Mesendoderm (in vitro differentiated cells): ENCODE results near the gene TEX29.

Source experiments
- DNase-seq: peaks from one replicate; pipeline ENCODE4 v3.0.0; 2013
- H2AK5ac ChIP-seq: 2 replicates; pipeline ENCODE4 v1.6.1; 2013; ENCODE audit warnings: low read length, inconsistent platforms
- H2BK120ac ChIP-seq: 2 replicates; pipeline ENCODE4 v1.6.1; 2013; ENCODE audit warnings: low read depth, mild to moderate bottlenecking, low read length, moderate library complexity, mixed read lengths
- H2BK15ac ChIP-seq: replicated peaks from 2 replicates; pipeline ENCODE4 v1.6.1; 2013; ENCODE audit warnings: low read depth, mild to moderate bottlenecking, moderate library complexity
- H2BK5ac ChIP-seq: 2 replicates; pipeline ENCODE4 v1.6.1; 2013; ENCODE audit warnings: low read length, inconsistent platforms
- H3K18ac ChIP-seq: 2 replicates; pipeline ENCODE4 v1.6.1; 2013; ENCODE audit warnings: mild to moderate bottlenecking, low read length, mixed read lengths
- H3K23ac ChIP-seq: one replicate; pipeline ENCODE4 v1.6.1; 2013; ENCODE audit warnings: low read length
- H3K27ac ChIP-seq: 2 replicates; pipeline ENCODE4 v1.5.1; 2013; ENCODE audit warnings: low read depth, mild to moderate bottlenecking, inconsistent platforms, low read length, moderate library complexity
- H3K27me3 ChIP-seq: 2 replicates; pipeline ENCODE4 v1.6.1; 2013; ENCODE audit warnings: low read length, control low read depth, mild to moderate bottlenecking, inconsistent platforms; ENCODE audit not compliant: insufficient read depth, poor library complexity
- H3K36me3 ChIP-seq: 2 replicates; pipeline ENCODE4 v1.6.1; 2013; ENCODE audit warnings: low read length, inconsistent platforms; ENCODE audit not compliant: control insufficient read depth, insufficient read depth
- H3K4ac ChIP-seq: one replicate; pipeline ENCODE4 v1.6.1; 2013; ENCODE audit warnings: low read depth, mild to moderate bottlenecking, low read length, moderate library complexity
- H3K4me1 ChIP-seq: 2 replicates; pipeline ENCODE4 v1.6.1; 2013; ENCODE audit warnings: low read depth, low read length, inconsistent platforms; ENCODE audit not compliant: control insufficient read depth
- H3K4me2 ChIP-seq: 2 replicates; pipeline ENCODE4 v1.6.1; 2013; ENCODE audit warnings: low read length
- H3K4me3 ChIP-seq: 2 replicates; pipeline ENCODE4 v1.5.1; 2013; ENCODE audit warnings: mild to moderate bottlenecking, low read length
- H3K56ac ChIP-seq: one replicate; pipeline ENCODE4 v1.6.1; 2013; ENCODE audit warnings: low read length
- H3K79me1 ChIP-seq: 2 replicates; pipeline ENCODE4 v1.6.1; 2013; ENCODE audit warnings: low read length, inconsistent platforms
- H3K79me2 ChIP-seq: 2 replicates; pipeline ENCODE4 v1.6.1; 2013; ENCODE audit warnings: mild to moderate bottlenecking, low read length; ENCODE audit not compliant: control insufficient read depth, insufficient read depth
- H3K9ac ChIP-seq: 2 replicates; pipeline ENCODE4 v1.6.1; 2013; ENCODE audit warnings: low read length, inconsistent platforms
- H4K5ac ChIP-seq: one replicate; pipeline ENCODE4 v1.6.1; 2013; ENCODE audit warnings: low read length
- H4K8ac ChIP-seq: one replicate; pipeline ENCODE4 v1.6.1; 2013; ENCODE audit warnings: low read depth, mild to moderate bottlenecking, control low read depth, low read length, moderate library complexity
- WGBS: extraction: QIAGEN DNeasy Blood & Tissue Kit; methylation state at CpG from one replicate; pipeline ENCODE4 v1.1.7; 2013; ENCODE audit warnings: low lambda C conversion rate, missing lambda C conversion rate; ENCODE audit not compliant: insufficient coverage; ENCODE audit errors: extremely low coverage; 5-methylcytosine and 5-hydroxymethylcytosine counted together

TEX29 gene

DNA sequence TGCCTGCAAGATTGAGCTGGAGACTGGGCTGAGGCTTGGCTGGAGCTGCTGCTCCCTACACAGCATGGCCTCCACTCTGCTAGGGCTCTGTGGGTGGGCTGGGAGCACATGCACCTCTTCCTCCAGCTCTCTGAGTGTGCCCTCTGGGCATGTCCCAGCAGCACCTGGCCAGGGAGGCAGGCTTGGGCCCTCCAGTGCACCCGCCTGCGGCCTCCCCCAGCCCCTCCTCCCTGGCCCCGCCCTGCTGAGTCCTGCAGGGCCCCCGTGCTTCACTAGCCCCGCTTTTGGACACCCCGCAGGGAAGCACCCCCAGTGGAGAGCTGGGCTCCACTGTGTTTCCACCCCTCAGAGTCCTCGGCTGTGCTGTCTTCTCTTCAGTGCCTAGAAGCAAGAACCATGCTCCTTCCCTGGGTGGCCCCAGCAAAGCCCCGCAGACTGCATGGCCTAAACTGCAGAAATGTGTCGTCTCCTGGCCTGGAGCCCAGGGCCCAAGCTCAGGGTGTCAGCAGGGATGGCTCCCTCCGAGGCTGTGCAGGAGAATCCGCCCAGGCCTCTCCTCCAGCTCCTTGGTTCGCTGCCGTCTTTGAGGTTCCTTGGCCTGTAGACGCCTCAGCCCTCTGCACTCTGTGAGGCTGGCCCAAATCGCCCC lies 5.0 kb upstream of the TEX29 start:
- no peak overlapping the region for H3K23ac ChIP-seq
- H2BK15ac ChIP-seq: no peak overlapping the region
- no peak overlapping the region for H3K27ac ChIP-seq
- H3K36me3 ChIP-seq: no peaks in the 10 kb centered on the region
- no peaks in the 10 kb centered on the region for H3K4me1 ChIP-seq
- no peak overlapping the region for H4K5ac ChIP-seq
- no peak overlapping the region for H2BK120ac ChIP-seq
- H3K4me3 ChIP-seq: no peak overlapping the region
- no peaks in the 10 kb centered on the region for H3K79me2 ChIP-seq
- no peak overlapping the region for H2BK5ac ChIP-seq
- H3K27me3 ChIP-seq: no peaks in the 10 kb centered on the region
- WGBS: no CpG with 5 or more reads among the region's 15 CpGs
- no peaks in the 10 kb centered on the region for H3K79me1 ChIP-seq
- H3K56ac ChIP-seq: no peak overlapping the region
- DNase-seq: no peak
- no peak overlapping the region for H4K8ac ChIP-seq
- no peak overlapping the region for H3K9ac ChIP-seq
- H2AK5ac ChIP-seq: no peak overlapping the region
- no peak overlapping the region for H3K4ac ChIP-seq
- no peak overlapping the region for H3K4me2 ChIP-seq
- H3K18ac ChIP-seq: no peak overlapping the region

DNA sequence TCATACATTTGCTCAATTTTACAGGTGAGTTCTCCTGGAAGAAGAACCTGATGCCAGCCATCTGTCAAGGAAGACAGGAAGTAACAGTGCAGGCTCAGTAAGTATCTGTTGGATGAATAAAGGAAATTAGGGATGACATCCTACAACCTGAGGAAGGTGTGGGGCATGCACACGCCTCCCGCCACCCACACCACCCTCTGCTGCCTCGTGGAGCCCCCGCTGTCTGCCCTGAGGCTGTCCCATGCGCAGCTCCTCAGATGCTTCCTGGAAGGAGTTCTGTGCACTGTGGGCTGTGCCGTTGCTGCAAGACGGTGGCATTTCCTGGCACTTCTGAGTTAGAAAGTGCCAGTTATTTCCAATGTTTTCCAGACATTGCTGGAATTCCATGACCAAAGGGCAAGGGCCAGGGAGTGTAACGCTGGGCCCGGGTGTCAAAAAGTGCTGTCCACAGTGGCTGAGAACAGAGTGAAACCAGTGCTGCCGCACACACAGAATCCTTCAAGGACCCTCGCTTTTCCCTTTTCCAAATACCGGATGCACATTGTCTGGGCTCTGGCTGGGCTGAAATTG lies 4.2 kb upstream of the TEX29 start:
- no peak overlapping the region for H3K4me2 ChIP-seq
- no peak overlapping the region for H2BK5ac ChIP-seq
- H3K4ac ChIP-seq: no peak overlapping the region
- H4K8ac ChIP-seq: no peak overlapping the region
- no peak overlapping the region for H3K27ac ChIP-seq
- no peaks in the 10 kb centered on the region for H3K36me3 ChIP-seq
- WGBS: no CpG with 5 or more reads among the region's 12 CpGs
- no peak overlapping the region for H3K9ac ChIP-seq
- no peak overlapping the region for H2BK120ac ChIP-seq
- no peak overlapping the region for H3K18ac ChIP-seq
- H3K56ac ChIP-seq: no peak overlapping the region
- H3K4me1 ChIP-seq: no peaks in the 10 kb centered on the region
- H3K27me3 ChIP-seq: no peaks in the 10 kb centered on the region
- H2AK5ac ChIP-seq: no peak overlapping the region
- H3K79me1 ChIP-seq: no peaks in the 10 kb centered on the region
- H3K23ac ChIP-seq: no peak overlapping the region
- no peak overlapping the region for H3K4me3 ChIP-seq
- no peak overlapping the region for H4K5ac ChIP-seq
- DNase-seq: no peak
- H3K79me2 ChIP-seq: no peaks in the 10 kb centered on the region
- no peak overlapping the region for H2BK15ac ChIP-seq

DNA sequence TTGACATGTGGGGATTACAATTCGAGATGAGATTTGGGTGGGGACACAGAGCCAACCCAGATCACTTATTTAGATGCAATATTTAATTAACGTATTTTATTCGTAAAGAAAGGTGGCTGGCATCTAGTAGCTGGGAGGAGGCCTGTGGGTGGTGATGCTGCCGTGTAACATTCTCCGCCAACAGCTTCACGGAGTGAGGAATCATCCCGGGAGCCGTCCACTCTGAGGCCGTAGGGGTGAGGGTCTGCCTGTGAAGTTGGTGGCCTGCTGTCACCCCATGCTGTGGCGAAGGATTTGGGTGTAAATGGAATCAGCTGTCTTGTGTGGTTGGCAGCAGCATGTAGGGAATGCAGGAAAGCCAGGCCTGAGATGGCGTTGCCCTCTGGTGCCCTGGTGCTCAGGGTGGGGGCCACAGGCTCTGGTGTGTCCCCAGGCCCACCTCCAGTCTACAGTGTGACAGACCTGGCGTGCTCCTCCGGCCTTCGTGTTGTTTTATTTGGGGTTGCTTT lies 3.3 kb upstream of the TEX29 start:
- Histone ChIP-seq H3K4me3 (no peak overlapping the region), H2BK15ac (no peak overlapping the region), H3K27me3 (no peaks in the 10 kb centered on the region), H3K27ac (no peak overlapping the region), H2AK5ac (no peak overlapping the region), H3K4me1 (no peaks in the 10 kb centered on the region), H3K79me2 (no peaks in the 10 kb centered on the region), H3K79me1 (no peaks in the 10 kb centered on the region), H2BK5ac (no peak overlapping the region), H3K23ac (no peak overlapping the region), H3K4me2 (no peak overlapping the region), H4K8ac (no peak overlapping the region), H3K18ac (no peak overlapping the region), H2BK120ac (no peak overlapping the region), H3K9ac (no peak overlapping the region), H3K4ac (no peak overlapping the region), H3K36me3 (no peaks in the 10 kb centered on the region), H3K56ac (no peak overlapping the region), H4K5ac (no peak overlapping the region)
- no CpG with 5 or more reads among the region's 14 CpGs for WGBS
- no peak for DNase-seq

DNA sequence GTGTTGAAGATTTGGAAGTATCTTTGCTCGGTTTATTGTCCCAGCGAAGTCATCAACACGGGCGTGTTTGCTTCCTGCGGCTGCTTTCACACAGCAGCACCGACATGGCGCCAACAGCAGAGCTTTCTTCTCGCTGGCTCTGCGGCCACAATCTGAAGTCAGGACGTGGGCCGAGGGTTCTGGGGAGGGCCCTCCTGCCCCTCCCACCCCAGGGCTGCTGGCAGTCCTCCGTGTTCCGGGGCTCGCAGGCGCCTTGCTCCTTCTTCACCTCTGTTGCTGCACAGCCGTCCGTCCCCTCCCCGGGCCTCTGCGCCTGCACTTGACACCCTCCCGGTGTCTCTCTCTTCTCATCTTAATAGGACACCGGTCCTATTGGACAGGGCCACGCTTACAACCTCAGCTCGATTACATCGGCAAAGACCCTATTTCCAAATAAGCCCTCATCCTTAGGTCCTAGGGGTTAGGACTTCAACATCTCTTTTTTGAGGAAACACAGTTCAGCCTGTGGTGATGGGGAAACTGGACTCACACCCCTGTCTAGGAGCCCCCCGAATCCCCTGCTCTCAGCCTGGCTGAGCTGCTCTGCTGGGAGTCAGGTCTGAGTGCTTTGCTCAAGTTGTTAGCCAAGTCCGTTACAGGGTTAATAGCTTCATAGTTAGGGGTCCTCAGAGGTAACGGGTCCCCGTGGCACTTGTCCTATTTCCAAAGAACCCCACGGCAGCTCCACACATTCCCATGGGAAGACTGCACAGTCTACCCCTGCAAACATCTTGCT lies 2.7 kb upstream of the TEX29 start:
- no peaks in the 10 kb centered on the region for H3K27me3 ChIP-seq
- H3K4me2 ChIP-seq: no peak overlapping the region
- H3K23ac ChIP-seq: no peak overlapping the region
- H3K36me3 ChIP-seq: no peaks in the 10 kb centered on the region
- WGBS: no CpG with 5 or more reads among the region's 29 CpGs
- H3K79me1 ChIP-seq: no peaks in the 10 kb centered on the region
- no peak overlapping the region for H3K4ac ChIP-seq
- H2BK15ac ChIP-seq: no peak overlapping the region
- H3K27ac ChIP-seq: no peak overlapping the region
- no peak overlapping the region for H4K8ac ChIP-seq
- no peak for DNase-seq
- H2AK5ac ChIP-seq: no peak overlapping the region
- H3K56ac ChIP-seq: no peak overlapping the region
- no peaks in the 10 kb centered on the region for H3K4me1 ChIP-seq
- H2BK5ac ChIP-seq: no peak overlapping the region
- no peak overlapping the region for H3K4me3 ChIP-seq
- no peak overlapping the region for H2BK120ac ChIP-seq
- no peak overlapping the region for H4K5ac ChIP-seq
- no peak overlapping the region for H3K18ac ChIP-seq
- no peak overlapping the region for H3K9ac ChIP-seq
- no peaks in the 10 kb centered on the region for H3K79me2 ChIP-seq

DNA sequence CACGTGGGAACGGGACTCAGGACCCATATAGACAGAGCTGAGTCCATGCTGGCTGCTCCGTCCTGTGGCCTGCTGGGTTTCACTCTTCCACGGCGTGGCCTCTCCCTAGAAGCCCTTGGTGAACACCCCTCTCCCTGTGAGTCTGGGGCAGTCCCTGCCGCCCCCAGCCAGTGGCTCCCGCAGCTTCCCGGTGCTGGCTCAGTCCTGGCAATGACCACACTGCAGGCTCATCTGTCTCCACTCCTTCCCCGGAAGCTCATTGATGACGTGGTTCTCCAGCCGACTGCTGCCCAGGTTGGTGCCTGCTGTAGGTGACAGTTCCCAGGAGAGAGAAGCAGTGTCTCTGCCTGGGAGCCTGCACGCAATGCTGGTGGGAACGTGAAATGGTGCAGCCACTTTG lies 2.1 kb upstream of the TEX29 start:
- Histone ChIP-seq H3K79me1 (no peaks in the 10 kb centered on the region), H3K4me3 (no peak overlapping the region), H3K4me2 (no peak overlapping the region), H3K56ac (no peak overlapping the region), H3K27me3 (no peaks in the 10 kb centered on the region), H3K18ac (no peak overlapping the region), H3K4ac (no peak overlapping the region), H2BK5ac (no peak overlapping the region), H3K27ac (no peak overlapping the region), H4K5ac (no peak overlapping the region), H2AK5ac (no peak overlapping the region), H2BK120ac (no peak overlapping the region), H3K9ac (no peak overlapping the region), H3K79me2 (no peaks in the 10 kb centered on the region), H2BK15ac (no peak overlapping the region), H3K36me3 (no peaks in the 10 kb centered on the region), H3K4me1 (no peaks in the 10 kb centered on the region), H4K8ac (no peak overlapping the region), H3K23ac (no peak overlapping the region)
- no peak for DNase-seq
- no CpG with 5 or more reads among the region's 13 CpGs for WGBS
